K562 (cell line): Measurements from ENCODE around the gene RUNX1. TPM values are rescaled to one million over a fixed set of nuclear protein-coding genes. Genes with fewer than 3 reads are reported as not detected.

Source experiments
- FOXM1 ChIP-seq, 2 experiments: fragments of 450-650 bp in 1 of 2; sonication (generic) in 1 of 2; formaldehyde crosslinking in 1 of 2; IDR thresholded peaks; 2 replicates each; pipeline versions ENCODE4 v1.6.1 to v1.9.0; 2017 to 2022; ENCODE audit warnings: low read depth in 2 of 2, mild to moderate bottlenecking in 2 of 2, missing genetic modification reagents in 1 of 2, moderate library complexity in 1 of 2
- GABPB1 ChIP-seq: sonication (generic); formaldehyde crosslinking; IDR thresholded peaks from 2 replicates; pipeline ENCODE4 v1.8.0; 2022; ENCODE audit warnings: mild to moderate bottlenecking, missing genetic modification reagents
- HMG20B ChIP-seq: fragments of 250-450 bp; sonication (Bioruptor Pico); IDR thresholded peaks from 2 replicates; pipeline ENCODE4 v1.5.0; 2021; ENCODE audit warnings: mild to moderate bottlenecking
- RAD21 ChIP-seq, 2 experiments: fragments of 250-450 bp in 1 of 2; fragments of 450-650 bp in 1 of 2; sonication (Bioruptor Pico) in 1 of 2; formaldehyde crosslinking in 1 of 2; IDR thresholded peaks in 1 of 2; conservative IDR thresholded peaks in 1 of 2; 2 replicates each; pipeline versions ENCODE4 v1.4.0 to v1.8.0; 2020 to 2022; ENCODE audit warnings: mild to moderate bottlenecking in 2 of 2, moderate library complexity in 1 of 2
- TEAD4 ChIP-seq, 2 experiments: sonication (generic) in 1 of 2; formaldehyde crosslinking in 1 of 2; IDR thresholded peaks; 2 replicates each; pipeline versions ENCODE4 v1.6.1 to v1.8.0; 2012 to 2022; ENCODE audit warnings: borderline replicate concordance in 1 of 2, inconsistent platforms in 1 of 2, low read length in 1 of 2, mild to moderate bottlenecking in 1 of 2, missing genetic modification reagents in 1 of 2
- ZNF584 ChIP-seq: fragments of 200-800 bp; sonication (Bioruptor generic); IDR thresholded peaks from 2 replicates; pipeline ENCODE4 v1.6.1; 2016; ENCODE audit warnings: low read depth, mild to moderate bottlenecking, missing genetic modification characterization, missing compliant biosample characterization
- polyA plus RNA-seq, 8 experiments: library from polyadenylated mRNA; depleted of rRNA in 4 of 8; stranded (reverse) in 5 of 8; unstranded in 3 of 8; fragments of >200 nt; fragmentation: Nextera tagmentation in 2 of 8; fragmentation: Illumina TruSeq in 1 of 8; extraction: Ambion mirVana in 2 of 8; extraction: Trizol in 1 of 8; gene quantifications; 2 replicates each; pipeline versions ENCODE4 v1.2.1 to v1.2.3, GENCODE V29; 2011 to 2014; ENCODE audit warnings: inconsistent platforms in 1 of 8, missing spikeins in 1 of 8
- total RNA-seq, 7 experiments: library from RNA; depleted of rRNA in 6 of 7; stranded (reverse); fragments of >200 nt in 6 of 7; fragmentation: Illumina TruSeq in 2 of 7; extraction: Trizol in 2 of 7; gene quantifications; 2 replicates each; pipeline versions ENCODE4 v1.2.1 to v1.2.3, GENCODE V29; 2011 to 2021; ENCODE audit warnings: low replicate concordance in 1 of 7
- TF ChIP-seq, protein P1 (sequence below): fragments of 250-450 bp; sonication (Bioruptor Pico); IDR thresholded peaks from 2 replicates; pipeline ENCODE4 v1.5.0; 2022; ENCODE audit warnings: mild to moderate bottlenecking
- TF ChIP-seq, protein P2 (sequence below): fragments of 450-650 bp; IDR thresholded peaks from 2 replicates; pipeline ENCODE4 v1.6.1; 2017; ENCODE audit warnings: antibody characterized with exemption, mild to moderate bottlenecking
- TF ChIP-seq, protein P3 (sequence below): fragments of 450-650 bp; IDR thresholded peaks from 2 replicates; pipeline ENCODE4 v1.6.1; 2016; ENCODE audit warnings: low read depth

RUNX1 gene
- total and polyA plus RNA-seq, 9 of the 15 experiments (the other 6 are each of a cell fraction or from before 2014, with no cell fraction given), result 2.2 to 68.6 (median 17.8) TPM

DNA sequence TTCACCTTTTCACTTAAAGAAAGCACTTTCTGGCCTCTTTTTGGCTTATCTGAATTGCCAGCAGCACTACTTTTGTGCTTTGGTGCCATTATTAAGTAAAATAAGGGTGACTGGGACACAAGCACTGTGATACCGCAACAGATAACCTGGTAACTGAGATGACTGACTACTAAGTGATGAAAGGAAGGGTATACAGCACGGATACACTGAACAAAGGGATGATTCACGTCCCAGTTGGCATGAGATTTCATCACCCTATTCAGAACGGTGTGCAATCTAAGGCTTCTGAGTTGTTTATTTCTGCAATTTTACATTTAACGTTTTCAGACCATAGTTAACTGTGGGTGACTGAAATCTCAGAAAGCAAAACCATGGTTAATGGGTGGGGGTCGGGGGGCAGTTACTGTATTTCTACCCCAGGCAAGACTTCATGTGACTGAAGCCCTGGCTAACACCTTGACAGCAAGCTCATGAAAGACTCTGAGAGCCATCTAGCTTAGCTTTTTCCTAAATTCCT lies 277.5 kb downstream of the RUNX1 start (continued):
- TF ChIP-seq, protein P1, sequence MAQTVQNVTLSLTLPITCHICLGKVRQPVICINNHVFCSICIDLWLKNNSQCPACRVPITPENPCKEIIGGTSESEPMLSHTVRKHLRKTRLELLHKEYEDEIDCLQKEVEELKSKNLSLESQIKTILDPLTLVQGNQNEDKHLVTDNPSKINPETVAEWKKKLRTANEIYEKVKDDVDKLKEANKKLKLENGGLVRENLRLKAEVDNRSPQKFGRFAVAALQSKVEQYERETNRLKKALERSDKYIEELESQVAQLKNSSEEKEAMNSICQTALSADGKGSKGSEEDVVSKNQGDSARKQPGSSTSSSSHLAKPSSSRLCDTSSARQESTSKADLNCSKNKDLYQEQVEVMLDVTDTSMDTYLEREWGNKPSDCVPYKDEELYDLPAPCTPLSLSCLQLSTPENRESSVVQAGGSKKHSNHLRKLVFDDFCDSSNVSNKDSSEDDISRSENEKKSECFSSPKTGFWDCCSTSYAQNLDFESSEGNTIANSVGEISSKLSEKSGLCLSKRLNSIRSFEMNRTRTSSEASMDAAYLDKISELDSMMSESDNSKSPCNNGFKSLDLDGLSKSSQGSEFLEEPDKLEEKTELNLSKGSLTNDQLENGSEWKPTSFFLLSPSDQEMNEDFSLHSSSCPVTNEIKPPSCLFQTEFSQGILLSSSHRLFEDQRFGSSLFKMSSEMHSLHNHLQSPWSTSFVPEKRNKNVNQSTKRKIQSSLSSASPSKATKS (CRISPR knock-in tag), result 0 out of 2 replicates have a peak, but pooled peaks have one; percentile 35
- peak; percentile 89 for TF ChIP-seq ZNF584 (CRISPR knock-in tag)
- TF ChIP-seq FOXM1 (IDR thresholded peaks at IDR 0.05; ENCODE audit: low read depth), result peak; percentile 52; the same call in 1 of the 2 replicates
- TF ChIP-seq FOXM1 (CRISPR knock-in tag; IDR thresholded peaks at IDR 0.05; ENCODE audit: low read depth), result no peak
- TF ChIP-seq TEAD4 (IDR thresholded peaks at IDR 0.05; ENCODE audit: low read length), result peak; percentile 79
- TF ChIP-seq TEAD4 (CRISPR knock-in tag; IDR thresholded peaks at IDR 0.05; ENCODE audit: borderline replicate concordance), result no peak
- TF ChIP-seq HMG20B, result no peak
- TF ChIP-seq GABPB1 (CRISPR knock-in tag), result no peak
- peak in 1 of 2 experiments; percentile 36; a peak in 2 of 4 replicates for TF ChIP-seq RAD21 (CRISPR knock-in tag; conservative IDR thresholded peaks at IDR 0.05 in 1 of 2, IDR thresholded peaks at IDR 0.05 in 1 of 2)
- TF ChIP-seq, protein P2, sequence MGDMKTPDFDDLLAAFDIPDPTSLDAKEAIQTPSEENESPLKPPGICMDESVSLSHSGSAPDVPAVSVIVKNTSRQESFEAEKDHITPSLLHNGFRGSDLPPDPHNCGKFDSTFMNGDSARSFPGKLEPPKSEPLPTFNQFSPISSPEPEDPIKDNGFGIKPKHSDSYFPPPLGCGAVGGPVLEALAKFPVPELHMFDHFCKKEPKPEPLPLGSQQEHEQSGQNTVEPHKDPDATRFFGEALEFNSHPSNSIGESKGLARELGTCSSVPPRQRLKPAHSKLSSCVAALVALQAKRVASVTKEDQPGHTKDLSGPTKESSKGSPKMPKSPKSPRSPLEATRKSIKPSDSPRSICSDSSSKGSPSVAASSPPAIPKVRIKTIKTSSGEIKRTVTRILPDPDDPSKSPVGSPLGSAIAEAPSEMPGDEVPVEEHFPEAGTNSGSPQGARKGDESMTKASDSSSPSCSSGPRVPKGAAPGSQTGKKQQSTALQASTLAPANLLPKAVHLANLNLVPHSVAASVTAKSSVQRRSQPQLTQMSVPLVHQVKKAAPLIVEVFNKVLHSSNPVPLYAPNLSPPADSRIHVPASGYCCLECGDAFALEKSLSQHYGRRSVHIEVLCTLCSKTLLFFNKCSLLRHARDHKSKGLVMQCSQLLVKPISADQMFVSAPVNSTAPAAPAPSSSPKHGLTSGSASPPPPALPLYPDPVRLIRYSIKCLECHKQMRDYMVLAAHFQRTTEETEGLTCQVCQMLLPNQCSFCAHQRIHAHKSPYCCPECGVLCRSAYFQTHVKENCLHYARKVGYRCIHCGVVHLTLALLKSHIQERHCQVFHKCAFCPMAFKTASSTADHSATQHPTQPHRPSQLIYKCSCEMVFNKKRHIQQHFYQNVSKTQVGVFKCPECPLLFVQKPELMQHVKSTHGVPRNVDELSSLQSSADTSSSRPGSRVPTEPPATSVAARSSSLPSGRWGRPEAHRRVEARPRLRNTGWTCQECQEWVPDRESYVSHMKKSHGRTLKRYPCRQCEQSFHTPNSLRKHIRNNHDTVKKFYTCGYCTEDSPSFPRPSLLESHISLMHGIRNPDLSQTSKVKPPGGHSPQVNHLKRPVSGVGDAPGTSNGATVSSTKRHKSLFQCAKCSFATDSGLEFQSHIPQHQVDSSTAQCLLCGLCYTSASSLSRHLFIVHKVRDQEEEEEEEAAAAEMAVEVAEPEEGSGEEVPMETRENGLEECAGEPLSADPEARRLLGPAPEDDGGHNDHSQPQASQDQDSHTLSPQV, result no peak
- TF ChIP-seq, protein P3, sequence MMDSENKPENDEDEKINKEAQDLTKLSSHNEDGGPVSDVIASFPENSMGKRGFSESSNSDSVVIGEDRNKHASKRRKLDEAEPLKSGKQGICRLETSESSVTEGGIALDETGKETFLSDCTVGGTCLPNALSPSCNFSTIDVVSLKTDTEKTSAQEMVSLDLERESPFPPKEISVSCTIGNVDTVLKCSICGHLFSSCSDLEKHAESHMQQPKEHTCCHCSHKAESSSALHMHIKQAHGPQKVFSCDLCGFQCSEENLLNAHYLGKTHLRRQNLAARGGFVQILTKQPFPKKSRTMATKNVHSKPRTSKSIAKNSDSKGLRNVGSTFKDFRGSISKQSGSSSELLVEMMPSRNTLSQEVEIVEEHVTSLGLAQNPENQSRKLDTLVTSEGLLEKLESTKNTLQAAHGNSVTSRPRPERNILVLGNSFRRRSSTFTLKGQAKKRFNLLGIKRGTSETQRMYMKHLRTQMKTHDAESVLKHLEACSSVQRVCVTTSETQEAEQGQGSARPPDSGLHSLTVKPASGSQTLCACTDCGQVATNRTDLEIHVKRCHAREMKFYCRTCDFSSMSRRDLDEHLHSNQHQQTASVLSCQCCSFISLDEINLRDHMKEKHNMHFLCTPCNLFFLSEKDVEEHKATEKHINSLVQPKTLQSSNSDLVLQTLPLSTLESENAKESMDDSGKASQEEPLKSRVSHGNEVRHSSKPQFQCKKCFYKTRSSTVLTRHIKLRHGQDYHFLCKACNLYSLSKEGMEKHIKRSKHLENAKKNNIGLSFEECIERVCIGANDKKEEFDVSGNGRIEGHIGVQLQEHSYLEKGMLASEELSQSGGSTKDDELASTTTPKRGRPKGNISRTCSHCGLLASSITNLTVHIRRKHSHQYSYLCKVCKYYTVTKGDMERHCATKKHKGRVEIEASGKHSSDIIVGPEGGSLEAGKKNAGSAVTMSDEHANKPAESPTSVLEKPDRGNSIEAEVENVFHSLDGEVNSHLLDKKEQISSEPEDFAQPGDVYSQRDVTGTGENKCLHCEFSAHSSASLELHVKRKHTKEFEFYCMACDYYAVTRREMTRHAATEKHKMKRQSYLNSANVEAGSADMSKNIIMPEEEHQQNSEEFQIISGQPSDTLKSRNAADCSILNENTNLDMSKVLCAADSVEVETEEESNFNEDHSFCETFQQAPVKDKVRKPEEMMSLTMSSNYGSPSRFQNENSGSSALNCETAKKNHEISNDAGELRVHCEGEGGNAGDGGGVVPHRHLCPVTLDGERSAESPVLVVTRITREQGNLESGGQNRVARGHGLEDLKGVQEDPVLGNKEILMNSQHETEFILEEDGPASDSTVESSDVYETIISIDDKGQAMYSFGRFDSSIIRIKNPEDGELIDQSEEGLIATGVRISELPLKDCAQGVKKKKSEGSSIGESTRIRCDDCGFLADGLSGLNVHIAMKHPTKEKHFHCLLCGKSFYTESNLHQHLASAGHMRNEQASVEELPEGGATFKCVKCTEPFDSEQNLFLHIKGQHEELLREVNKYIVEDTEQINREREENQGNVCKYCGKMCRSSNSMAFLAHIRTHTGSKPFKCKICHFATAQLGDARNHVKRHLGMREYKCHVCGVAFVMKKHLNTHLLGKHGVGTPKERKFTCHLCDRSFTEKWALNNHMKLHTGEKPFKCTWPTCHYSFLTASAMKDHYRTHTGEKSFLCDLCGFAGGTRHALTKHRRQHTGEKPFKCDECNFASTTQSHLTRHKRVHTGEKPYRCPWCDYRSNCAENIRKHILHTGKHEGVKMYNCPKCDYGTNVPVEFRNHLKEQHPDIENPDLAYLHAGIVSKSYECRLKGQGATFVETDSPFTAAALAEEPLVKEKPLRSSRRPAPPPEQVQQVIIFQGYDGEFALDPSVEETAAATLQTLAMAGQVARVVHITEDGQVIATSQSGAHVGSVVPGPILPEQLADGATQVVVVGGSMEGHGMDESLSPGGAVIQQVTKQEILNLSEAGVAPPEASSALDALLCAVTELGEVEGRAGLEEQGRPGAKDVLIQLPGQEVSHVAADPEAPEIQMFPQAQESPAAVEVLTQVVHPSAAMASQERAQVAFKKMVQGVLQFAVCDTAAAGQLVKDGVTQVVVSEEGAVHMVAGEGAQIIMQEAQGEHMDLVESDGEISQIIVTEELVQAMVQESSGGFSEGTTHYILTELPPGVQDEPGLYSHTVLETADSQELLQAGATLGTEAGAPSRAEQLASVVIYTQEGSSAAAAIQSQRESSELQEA, result no peak
